Neutrophil (primary cell): Measurements from ENCODE around the gene KDM3B.

ENCODE experiments used
- H3K27ac ChIP-seq: fragments of 200-600 bp; sonication (generic); 2 replicates; pipeline ENCODE4 v1.5.1; 2016; ENCODE audit warnings: mild to moderate bottlenecking, moderate library complexity
- H3K27me3 ChIP-seq: fragments of 200-600 bp; sonication (generic); 2 replicates; pipeline ENCODE4 v1.6.0; 2016; ENCODE audit warnings: mild to moderate bottlenecking
- H3K36me3 ChIP-seq: fragments of 200-600 bp; sonication (generic); 2 replicates; pipeline ENCODE4 v1.5.1; 2017
- H3K4me1 ChIP-seq, 2 experiments: fragments of 200-600 bp in 1 of 2; sonication (generic) in 1 of 2; 1 replicate in 1 of 2; 2 replicates in 1 of 2; pipeline versions ENCODE4 v1.5.1 to v1.6.1; 2013 to 2016; ENCODE audit warnings: low read depth in 1 of 2, low read length in 1 of 2, mild to moderate bottlenecking in 1 of 2, moderate library complexity in 1 of 2; ENCODE audit not compliant: control insufficient read depth in 1 of 2, insufficient read depth in 1 of 2
- H3K4me3 ChIP-seq, 2 experiments: fragments of 200-600 bp in 1 of 2; sonication (generic) in 1 of 2; 1 replicate in 1 of 2; 2 replicates in 1 of 2; pipeline ENCODE4 v1.5.1; 2013 to 2016; ENCODE audit warnings: low read depth in 1 of 2, low read length in 1 of 2, mild to moderate bottlenecking in 1 of 2, moderate library complexity in 1 of 2
- H3K9me3 ChIP-seq: fragments of 200-600 bp; sonication (generic); 2 replicates; pipeline ENCODE4 v1.5.1; 2016
- CTCF ChIP-seq: fragments of 200-600 bp; sonication (generic); IDR thresholded peaks from 2 replicates; pipeline ENCODE4 v1.5.1; 2016; ENCODE audit warnings: antibody characterized with exemption

KDM3B gene

DNA sequence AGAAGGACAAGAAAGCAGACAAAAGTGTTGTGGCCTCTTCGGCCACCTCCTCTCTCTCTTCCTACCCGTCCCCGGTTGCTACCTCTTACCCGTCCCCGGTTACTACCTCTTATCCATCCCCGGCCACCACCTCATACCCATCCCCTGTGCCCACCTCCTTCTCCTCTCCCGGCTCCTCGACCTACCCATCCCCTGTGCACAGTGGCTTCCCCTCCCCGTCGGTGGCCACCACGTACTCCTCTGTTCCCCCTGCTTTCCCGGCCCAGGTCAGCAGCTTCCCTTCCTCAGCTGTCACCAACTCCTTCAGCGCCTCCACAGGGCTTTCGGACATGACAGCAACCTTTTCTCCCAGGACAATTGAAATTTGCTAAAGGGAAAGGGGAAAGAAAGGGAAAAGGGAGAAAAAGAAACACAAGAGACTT lies 115.2 kb downstream of the KDM3B start:
- Histone ChIP-seq H3K4me3 (no peak overlapping the region), H3K27ac (no peak overlapping the region), H3K27me3 (peaks cover 41% of the 10 kb centered on the region), H3K36me3 (no peaks in the 10 kb centered on the region), H3K4me1 (peaks cover 24% of the 10 kb centered on the region in 2 experiments), H3K9me3 (no peaks in the 10 kb centered on the region)
- no peak for TF ChIP-seq CTCF

DNA sequence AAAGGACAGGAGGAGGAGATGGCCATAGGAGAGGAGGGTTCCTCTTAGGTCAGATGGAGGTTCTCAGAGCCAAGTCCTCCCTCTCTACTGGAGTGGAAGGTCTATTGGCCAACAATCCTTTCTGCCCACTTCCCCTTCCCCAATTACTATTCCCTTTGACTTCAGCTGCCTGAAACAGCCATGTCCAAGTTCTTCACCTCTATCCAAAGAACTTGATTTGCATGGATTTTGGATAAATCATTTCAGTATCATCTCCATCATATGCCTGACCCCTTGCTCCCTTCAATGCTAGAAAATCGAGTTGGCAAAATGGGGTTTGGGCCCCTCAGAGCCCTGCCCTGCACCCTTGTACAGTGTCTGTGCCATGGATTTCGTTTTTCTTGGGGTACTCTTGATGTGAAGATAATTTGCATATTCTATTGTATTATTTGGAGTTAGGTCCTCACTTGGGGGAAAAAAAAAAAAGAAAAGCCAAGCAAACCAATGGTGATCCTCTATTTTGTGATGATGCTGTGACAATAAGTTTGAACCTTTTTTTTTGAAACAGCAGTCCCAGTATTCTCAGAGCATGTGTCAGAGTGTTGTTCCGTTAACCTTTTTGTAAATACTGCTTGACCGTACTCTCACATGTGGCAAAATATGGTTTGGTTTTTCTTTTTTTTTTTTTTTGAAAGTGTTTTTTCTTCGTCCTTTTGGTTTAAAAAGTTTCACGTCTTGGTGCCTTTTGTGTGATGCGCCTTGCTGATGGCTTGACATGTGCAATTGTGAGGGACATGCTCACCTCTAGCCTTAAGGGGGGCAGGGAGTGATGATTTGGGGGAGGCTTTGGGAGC lies 115.9 kb downstream of the KDM3B start:
- Histone ChIP-seq H3K4me3 (no peak overlapping the region), H3K27ac (no peak overlapping the region)
- TF ChIP-seq CTCF: no peak

DNA sequence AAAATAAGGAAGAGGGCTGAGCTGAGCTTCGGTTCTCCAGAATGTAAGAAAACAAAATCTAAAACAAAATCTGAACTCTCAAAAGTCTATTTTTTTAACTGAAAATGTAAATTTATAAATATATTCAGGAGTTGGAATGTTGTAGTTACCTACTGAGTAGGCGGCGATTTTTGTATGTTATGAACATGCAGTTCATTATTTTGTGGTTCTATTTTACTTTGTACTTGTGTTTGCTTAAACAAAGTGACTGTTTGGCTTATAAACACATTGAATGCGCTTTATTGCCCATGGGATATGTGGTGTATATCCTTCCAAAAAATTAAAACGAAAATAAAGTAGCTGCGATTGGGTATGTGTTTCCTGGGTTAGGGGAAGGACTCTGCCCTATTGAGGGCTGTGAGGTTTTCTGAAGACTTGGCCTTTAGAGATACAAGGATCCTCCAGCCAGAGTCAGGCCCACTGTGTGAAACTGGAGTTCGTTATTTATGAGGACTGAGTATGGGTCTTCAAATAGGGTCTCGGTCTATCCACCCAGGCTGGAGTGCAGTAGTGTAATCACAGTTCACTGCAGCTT lies 116.6 kb downstream of the KDM3B start:
- H3K27me3 ChIP-seq: peaks cover 54% of the 10 kb centered on the region
- H3K4me3 ChIP-seq: no peak overlapping the region
- H3K36me3 ChIP-seq: no peaks in the 10 kb centered on the region
- no peak for TF ChIP-seq CTCF
- peaks cover 17 to 18% of the 10 kb centered on the region in 2 experiments for H3K4me1 ChIP-seq
- no peaks in the 10 kb centered on the region for H3K9me3 ChIP-seq
- no peak overlapping the region for H3K27ac ChIP-seq

More for the DNA sequence above, 115.9 kb downstream of the KDM3B start:
- H3K27me3 ChIP-seq: peaks cover 47% of the 10 kb centered on the region
- H3K36me3 ChIP-seq: no peaks in the 10 kb centered on the region
- H3K9me3 ChIP-seq: no peaks in the 10 kb centered on the region
- peaks cover 23 to 24% of the 10 kb centered on the region in 2 experiments for H3K4me1 ChIP-seq

- Histone ChIP-seq H3K4me1 (peaks cover 12 to 14% of the 10 kb centered on the region in 2 experiments), H3K36me3 (no peaks in the 10 kb centered on the region), H3K4me3 (no peak overlapping the region), H3K27me3 (peaks cover 57% of the 10 kb centered on the region), H3K27ac (no peak overlapping the region), H3K9me3 (no peaks in the 10 kb centered on the region)
- no peak for TF ChIP-seq CTCF
Observed at GRCh38 chr5:138469540-138470321, 117.2 kb downstream of the KDM3B start.

GRCh38 chr5:138470322-138471051 lies 118.0 kb downstream of the KDM3B start:
- H3K4me1 ChIP-seq: peaks cover 12 to 13% of the 10 kb centered on the region in 2 experiments
- no peak overlapping the region for H3K4me3 ChIP-seq
- no peak for TF ChIP-seq CTCF
- no peak overlapping the region for H3K27ac ChIP-seq
- H3K27me3 ChIP-seq: peaks cover 63% of the 10 kb centered on the region
- no peaks in the 10 kb centered on the region for H3K36me3 ChIP-seq
- no peaks in the 10 kb centered on the region for H3K9me3 ChIP-seq
